Measurements from ENCODE around the gene KLF11.
A peak's percentile ranks its signal among the peaks of the same experiment; 100 is the strongest.

Gene KLF11

DNA sequence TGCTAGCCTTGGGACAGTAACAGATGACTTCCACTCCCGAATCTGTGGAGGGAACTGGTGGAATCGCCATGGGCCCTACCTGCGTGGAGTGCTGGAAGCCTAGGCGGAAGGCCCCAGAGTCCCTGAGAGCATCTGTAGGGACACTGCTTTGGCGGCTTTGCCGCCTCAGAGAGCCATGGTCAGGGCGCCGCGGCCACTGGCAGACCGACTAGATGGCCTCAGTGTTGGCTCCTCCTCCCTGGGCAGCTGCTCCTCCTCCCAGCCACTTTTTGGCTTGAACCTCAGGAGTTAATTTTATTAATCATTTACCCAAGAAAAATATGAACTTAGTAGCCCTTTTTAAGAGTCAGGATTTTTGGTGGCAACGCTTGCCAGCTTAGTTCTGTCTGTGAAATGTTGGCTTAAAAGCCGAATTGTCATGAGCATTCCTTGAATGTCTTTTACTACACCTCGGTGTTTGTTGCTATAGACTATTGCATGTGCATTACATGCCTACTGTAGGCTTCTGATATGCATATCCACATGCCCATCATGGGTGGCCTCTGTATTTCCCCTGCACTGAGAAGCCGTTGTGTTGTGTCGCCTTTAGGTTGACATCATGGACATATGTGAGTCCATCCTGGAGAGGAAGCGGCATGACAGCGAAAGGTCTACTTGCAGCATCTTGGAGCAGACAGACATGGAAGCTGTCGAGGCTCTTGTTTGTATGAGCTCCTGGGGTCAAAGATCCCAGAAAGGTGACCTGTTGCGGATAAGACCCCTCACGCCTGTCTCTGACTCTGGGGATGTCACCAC, 2.4 kb downstream of the KLF11 start:
- no peak for DNase-seq

DNA sequence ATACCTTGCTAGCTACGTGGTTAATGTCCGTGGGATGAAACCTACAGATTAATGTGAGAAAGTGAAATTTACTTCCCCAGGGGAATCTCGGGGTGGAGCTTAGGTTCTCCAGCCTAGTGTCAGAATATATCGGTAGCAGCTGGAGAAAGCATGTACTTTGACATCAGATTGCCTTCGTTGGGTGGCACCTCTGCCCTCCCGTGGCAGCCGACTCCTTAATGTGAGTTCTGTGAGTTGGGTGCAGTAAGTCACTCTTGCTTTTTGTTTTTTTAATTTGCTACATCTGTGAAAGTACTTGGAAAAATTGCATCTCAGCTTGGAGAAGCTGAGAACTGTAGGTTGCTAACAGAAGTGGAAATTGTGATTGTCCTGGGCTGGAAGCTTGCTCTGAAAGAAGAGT, 3.6 kb downstream of the KLF11 start:
- no peak for DNase-seq

DNA sequence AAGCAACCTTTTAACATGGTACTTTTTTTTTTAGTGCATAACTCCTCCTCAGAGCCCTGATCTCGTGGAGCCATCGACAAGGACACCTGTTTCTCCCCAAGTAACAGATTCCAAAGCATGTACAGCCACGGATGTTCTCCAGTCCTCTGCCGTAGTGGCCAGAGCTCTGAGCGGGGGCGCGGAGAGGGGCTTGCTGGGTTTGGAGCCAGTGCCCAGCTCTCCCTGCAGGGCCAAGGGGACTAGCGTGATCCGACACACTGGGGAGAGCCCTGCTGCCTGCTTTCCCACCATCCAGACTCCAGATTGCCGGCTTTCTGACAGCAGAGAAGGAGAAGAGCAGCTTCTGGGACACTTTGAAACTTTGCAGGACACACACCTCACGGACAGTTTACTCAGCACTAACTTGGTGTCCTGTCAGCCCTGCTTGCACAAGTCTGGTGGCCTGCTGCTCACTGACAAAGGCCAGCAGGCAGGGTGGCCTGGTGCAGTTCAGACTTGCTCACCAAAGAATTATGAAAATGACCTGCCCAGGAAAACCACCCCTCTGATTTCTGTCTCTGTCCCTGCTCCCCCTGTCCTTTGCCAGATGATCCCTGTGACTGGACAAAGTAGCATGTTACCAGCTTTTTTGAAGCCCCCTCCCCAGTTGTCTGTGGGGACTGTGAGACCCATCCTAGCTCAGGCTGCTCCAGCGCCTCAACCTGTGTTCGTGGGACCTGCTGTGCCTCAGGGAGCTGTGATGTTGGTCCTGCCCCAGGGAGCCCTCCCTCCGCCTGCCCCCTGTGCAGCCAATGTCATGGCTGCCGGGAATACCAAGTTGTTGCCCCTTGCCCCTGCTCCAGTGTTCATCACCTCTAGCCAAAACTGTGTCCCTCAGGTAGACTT, 4.5 kb downstream of the KLF11 start:
- DNase-seq, result no peak

DNA sequence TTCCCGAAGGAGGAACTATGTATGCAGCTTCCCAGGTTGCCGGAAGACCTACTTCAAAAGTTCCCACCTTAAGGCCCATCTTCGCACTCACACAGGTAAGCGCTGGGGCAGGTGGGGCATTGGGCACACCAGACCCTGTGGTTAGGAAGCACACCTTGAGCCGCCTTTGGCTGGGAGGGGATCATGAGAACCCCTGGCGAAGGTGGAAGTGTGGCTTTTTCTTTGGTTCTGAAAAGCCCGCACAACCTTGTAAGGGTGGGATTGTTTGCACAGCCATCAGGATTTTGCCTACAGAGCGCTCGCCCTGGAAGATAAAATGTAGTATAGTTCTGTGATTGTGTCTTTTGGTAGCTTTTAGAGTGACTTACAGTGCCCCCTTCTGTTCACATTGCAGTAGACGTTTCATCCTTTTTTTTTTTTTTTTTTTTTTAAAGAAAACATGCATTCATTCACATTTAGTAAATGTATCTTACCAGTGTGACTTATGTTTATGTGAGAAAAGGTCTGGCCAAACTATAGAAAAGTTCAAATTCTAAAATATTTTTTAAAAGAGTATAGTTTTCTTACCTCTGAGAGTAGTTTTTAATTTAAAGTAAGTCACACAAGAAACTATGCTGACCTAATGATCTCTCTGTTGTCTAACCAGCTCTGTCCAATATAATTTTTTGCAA, 5.3 kb downstream of the KLF11 start:
- no peak for DNase-seq

DNA sequence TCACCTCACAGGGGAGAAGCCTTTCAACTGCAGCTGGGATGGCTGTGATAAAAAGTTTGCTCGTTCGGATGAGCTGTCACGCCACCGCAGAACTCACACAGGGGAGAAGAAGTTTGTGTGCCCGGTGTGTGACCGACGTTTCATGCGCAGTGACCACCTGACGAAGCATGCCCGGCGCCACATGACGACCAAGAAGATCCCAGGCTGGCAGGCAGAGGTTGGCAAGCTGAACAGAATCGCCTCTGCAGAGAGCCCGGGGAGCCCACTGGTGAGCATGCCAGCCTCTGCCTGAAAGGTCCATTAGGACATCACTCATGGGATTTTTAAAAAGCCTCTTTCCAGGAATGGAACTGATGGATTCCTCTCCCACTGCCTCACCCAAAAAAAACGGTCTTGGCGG, 8.9 kb downstream of the KLF11 start:
- no peak for DNase-seq

DNA sequence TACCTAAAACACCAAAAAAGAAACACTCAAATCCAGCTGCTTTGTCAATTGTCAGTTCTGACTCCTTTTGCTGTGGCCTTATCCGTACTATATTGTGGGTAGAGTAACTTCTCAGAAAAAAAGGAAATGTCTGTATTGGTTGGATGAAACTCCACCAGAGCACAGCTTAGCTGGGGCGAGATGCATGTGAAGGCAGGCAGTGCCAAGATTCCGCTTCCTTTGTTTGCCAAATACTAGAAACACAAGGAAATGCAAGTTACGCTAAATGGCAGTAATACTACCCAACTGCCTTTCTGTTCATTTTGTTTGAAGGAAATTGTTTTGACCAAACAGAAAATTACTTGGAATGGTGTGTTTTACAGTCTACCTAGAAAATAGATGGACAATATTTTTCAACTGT, 10.0 kb downstream of the KLF11 start:
- no peak for DNase-seq

DNA sequence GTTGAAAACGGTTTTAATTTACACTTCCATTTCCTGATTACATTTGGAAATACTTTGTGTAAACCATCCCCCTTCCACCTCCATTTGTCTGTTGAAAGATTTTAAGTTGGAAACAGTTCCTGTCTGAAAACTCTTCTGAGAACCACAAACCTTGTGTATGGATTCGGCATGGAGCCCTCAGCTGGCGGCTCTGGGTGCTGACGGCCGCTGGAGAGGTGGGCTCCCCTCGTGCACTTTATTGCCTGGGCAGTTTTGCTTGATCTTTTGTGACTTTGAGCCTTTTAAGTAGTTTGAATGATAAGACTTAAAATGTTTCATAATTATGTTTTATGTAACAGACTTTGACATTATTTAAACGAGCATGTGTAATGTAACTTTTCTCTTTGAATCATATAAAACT, 11.1 kb downstream of the KLF11 start:
- DNase-seq, result no peak

DNA sequence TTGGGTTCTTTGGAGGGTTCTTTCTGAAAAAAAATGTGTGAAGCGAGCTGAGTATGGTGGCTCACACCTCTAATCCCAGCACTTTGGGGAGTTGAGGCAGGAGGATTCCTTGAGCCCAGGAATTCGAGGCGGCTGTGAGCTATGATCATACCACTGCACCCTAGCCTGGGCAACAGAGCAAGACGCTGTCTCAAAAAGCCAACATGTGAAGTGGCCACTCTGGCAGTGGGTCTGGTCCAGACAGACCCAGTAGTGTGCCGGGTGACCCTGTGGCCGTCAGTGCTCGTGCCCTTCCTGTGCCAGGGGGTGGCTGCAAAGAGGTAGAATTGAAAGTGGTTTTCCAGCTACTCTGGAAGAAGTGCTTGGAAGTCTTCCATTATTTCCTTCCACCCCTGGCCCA, 11.6 kb downstream of the KLF11 start:
- DNase-seq, result no peak

DNA sequence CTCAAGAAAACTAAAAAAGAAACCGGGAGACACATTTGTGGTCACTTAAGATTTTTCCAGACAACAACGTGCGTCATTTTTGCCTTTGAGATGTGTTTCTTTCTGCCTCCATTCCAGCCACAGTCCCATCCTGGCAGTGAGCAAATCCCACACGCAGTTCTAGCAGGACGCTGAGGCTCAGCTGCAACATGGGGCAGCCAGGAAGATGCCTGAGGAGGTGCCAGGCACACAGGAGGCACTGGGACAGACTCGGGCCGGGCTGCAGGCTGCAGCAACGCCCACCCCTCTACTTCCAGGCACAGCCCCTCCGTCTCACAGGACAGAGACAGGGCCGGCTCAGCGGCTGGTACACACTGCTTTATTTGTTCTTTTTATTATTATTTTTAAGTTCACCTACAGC, 13.1 kb downstream of the KLF11 start:
- no peak for DNase-seq

DNA sequence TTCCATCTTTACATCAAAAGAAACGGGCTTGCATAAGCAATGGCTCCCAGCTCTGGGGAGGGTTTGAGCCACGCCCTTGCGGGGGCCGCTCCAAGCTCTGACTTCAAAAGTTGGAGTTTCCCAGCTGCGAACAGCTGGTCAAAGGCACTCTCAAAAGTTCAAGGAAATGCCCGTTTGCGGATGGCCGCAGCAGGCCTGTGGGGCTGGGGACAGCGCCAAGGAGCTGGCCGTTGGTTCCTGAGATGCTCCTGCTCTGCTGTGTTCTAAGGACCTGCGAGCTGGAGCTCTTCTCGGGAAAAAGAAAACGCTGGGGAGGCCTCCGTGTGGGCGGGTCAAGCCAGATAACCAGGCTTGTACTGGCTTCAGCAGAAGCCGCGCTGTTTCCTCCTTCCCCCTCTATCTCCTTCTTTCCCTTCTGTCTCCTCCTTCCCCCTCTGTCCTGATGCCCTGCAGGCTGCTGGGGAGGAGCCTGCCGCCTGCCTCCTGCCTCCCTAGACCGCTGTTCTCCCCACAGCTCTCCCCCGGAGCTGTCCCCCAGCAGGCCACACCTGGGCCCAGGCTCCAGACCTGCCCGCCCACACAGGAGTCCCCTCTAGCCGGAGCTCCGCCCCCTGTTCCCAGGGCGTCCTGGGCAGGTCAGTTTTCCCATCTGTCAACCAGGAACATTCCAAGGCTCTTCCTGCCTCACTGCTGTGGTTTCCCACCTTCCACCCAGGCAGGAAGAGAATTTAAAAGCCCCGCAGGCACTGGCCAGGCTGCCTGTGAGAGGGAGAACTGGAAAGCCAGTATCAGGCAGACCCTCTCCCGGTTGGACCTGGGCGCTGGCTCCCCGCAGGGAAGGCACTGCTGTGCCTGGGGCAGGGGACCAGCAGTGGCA, 14.1 kb downstream of the KLF11 start:
- DNase-seq, result peak; percentile 36

DNA sequence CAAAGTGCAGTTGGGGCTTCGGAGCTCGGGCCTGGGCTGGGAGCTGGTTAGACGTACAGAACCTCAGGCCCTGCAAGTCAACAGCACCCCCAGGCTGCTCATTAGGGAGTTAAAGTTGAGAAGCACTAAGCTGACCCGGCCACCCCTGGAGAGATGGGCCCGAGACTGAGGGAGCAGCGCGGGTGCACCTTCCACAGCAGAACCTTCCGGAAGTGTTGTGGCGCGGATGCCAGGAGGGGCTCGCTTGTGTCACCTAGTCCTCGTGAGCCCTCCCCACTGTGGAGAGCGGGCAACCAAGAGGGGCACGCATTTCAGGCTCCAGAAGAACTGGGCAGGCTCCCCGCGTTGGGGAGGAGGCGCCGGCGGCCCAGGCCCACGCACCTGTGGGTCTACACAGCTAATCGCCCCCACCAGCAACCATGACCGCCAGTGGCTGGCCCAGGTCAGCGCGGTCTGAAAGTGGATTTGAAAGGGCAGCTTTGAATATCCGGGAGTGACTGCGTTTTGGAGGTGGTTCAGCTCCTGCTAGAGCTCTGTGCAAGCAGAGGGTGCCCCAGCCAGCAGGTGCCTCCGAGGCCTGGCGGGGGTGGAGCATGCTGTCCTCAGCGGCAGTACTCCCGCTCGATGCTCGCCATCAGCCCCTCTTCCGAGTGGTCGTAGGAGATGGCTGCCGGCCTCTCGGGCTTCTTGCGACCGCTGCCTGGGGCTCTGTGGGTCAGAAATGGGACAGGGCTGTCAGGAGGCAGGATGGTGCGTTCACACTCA, 15.1 kb downstream of the KLF11 start:
- no peak for DNase-seq

DNA sequence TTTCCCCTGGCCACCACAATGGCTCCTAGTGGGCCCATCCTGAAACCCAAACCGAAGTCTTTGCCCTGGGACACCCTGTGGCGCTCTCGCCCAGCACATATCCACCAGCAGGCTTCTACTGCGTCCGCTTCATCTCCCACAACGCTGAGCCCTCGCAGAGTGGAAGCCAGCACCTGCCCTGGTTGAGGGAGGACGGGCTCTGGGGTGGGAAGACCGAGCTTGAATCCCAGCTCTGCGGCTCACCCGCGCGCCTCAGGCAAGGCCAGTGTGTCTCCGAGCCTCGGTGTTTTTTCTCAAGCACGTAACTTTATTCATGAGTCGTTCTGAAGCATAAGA, 15.6 kb downstream of the KLF11 start:
- no peak for DNase-seq

DNA sequence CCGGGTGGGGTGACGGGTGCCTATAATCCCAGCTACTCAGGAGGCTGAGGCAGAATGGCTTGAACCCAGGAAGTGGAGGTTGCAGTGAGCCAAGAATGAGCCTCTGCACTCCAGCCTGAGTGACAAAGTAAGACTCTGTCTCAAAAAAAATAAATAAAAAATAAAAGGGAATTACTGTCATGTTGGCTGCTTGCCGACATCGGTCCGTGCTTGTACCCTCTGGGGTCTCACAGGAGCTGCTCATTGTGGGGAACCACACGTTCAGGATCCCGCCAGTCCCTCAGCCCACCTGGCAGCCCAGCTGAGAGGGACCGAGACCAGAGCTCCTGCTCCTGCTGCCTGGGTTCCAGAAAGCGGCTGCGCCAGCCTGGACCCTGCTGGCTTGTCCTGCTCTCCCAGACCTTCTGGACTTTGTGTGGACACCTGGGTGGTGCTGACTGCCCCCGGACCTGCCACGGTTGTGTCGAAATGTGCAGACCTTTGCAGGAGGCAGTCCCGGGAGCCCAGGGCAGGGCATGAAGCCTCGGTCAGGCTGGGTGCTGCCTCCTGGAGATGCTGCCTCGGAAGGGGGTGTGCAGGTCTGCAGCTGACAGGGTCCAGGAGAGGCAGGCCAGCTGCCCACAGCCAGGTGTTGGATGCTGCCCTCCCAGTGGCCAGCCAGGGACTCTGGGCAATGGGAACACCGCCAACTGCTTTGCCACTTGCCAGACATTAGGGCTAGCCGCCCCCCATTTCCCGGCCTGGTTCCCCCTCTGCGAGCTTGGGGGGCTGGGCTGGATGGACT, 16.4 kb downstream of the KLF11 start:
- DNase-seq, result no peak

DNA sequence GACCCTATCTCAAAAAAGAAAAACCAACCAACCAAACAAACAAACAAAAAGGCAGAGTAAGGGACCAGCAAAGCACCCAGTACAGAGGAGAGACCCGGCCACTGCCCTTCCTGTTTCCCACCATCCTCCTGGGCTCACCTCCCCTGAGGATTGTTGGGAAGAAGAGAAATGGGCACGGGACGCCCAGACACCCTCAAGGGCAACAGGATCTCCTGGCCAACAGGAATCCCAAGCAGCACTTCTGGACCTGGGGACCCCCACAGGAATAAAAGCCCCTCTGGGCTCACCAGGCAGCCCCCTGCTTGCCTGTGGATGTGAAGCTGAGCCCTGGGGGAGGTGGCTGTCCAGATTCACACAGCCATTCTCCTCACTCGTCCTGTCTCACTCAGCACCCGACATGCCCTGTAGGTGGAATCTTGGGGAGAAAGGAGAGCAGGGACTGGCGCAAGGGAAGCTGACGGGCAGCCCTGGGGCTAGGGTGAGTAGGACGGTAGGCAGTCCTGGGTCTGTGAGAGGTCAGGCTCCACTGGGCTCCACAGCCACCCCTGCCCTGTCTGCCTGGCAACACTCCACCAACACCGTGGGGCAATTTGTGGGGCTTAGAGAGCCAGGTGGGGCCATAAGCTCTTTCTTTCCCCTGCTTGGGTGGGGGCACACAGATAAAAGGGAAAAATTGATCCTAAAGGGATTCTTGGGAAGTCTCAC, 18.0 kb downstream of the KLF11 start:
- DNase-seq, result no peak

DNA sequence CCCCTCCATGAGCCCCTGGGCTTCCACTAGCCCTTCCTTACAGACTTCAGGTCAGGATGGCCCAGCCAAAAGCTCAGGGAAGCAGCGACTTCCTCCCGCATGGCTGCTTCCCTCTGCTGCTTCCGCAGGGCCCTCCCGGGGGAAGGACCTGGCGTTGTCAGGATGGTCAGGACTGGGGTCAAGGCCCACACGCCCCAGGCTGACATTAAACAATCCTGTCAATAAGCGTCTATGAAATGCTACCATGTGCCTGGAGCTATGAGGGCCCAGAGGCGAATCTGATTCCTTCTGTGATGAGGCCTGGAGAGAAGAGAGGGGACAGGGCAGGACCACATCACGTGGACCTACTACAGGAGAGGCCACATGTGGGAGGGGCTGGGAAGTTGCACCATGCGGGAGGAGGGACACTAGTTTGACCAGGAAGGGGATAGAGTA, 19.6 kb downstream of the KLF11 start:
- DNase-seq, result no peak

DNA sequence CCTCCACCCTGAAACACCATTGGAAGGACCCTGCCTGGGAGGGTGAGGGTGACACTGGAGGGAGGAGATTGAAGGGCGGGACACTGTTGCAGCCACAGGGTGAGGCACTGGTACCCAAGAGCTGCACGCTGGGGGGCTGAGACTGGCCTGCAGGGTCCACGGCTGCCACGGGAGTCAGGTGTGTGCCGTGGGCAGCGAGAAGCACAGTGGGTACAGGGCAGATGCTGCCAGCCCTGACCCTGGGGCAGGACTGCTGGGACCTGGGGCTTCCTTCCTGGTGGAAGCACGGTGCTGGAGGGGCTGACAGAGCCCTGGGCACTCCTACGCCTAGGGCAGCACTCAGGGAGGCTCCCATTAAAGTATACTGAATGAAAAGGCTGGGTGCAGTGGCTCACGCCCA, 20.2 kb downstream of the KLF11 start:
- DNase-seq, result no peak

DNA sequence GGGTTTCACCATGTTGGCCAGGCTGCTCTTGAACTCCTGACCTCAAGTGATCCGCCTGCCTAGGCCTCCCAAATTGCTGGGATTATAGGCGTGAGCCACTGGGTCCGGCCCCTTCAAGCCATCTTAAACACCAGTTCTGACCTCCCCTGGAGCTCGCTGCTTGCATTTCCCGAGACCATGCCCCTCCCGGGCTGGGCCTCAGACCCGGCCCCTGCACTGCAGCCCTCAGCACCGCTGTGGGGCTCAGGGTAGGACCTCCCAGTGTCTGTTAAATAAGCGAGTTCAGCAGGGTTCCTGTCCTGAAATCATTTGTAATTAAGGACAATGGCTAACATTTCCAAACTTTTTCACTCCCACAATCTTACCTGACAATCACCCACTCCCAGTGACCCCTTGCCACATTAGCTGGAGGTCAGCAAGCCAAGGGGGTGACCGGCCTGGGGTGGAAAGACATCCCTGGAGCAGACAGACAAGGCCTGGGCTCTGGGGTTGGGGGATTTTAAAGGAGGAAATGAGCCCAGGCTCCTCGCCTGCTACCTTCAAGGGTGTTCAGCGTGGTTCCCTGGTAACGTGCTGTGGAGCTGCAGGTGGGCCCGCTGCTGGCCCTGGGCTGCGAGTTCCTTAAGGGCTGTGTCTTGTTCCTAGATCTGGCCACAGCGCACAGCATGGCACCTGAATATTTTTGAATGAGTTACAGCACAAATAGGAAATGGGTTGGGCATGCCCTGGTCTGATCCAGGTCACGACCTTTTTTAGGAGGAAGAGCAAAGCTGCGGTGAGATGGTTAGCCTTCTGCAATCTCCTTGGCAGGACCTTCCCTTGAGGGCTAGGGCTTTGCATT, 21.8 kb downstream of the KLF11 start:
- DNase-seq, result no peak

DNA sequence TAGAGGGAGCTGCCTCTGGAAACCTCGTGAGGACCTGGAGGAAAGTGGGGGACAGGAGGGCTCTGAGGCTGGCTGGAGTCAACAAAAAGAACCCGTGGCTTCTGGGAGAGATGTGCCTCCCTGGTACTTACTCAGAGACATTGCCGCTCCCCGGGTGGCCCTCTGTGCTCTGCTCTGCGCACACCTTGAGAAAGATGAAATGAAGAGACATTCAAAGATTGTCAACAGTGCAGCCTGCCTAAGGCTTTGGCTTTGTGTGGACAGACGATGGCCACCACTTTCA, 22.4 kb downstream of the KLF11 start:
- no peak for DNase-seq

DNA sequence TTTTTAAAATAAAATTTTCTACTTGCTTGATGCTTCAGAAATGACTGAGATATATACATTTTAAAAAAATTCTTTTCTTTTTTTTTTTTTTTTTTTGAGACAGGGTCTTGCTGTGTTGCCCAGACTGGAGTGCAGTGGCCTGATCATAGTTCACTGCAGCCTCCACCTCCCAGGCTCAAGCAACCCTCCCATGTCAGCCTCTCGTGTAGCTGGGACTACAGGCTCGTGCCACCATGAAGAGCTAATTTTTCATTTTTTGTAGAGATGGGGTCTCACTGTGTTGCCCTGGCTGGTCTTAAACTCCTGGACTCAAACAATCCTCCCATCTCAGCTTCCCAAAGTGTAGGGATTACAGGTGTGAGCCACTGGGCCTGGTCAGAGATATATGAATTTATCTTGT, 24.0 kb downstream of the KLF11 start:
- DNase-seq, result no peak

DNA sequence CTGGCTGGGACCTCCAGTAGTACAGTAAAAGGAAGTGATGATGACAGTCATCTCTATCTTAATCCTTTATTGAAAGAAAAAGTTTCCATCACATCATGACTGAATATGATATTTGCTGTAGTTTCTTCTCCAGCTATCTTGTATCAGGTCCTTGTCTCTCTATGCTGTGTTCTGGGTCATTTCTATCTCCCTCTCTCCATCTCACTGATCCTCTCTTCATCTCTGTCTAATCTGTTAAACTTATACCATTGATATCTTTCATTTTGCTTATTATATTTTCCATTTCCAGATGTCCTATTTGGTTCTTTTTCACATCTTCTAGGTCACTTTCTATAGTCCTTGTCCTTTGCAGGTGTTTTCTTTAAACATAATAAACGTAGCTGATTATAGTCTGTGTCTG, 24.5 kb downstream of the KLF11 start:
- DNase-seq, result no peak
